GM20000 (cell line): Measurements from ENCODE around the gene CTSC.
A peak's percentile ranks its signal among the peaks of the same experiment; 100 is the strongest.

Experiments used
- DNase-seq: peaks from one replicate; pipeline ENCODE4 v3.0.0; 2012; ENCODE audit warnings: low spot score
- TF ChIP-seq, protein P1 (sequence below): IDR thresholded peaks from 2 replicates; pipeline ENCODE4 v1.5.1; 2012; ENCODE audit warnings: mild to moderate bottlenecking, control low read depth; ENCODE audit errors: extremely low read depth, missing control alignments

Gene CTSC

DNA sequence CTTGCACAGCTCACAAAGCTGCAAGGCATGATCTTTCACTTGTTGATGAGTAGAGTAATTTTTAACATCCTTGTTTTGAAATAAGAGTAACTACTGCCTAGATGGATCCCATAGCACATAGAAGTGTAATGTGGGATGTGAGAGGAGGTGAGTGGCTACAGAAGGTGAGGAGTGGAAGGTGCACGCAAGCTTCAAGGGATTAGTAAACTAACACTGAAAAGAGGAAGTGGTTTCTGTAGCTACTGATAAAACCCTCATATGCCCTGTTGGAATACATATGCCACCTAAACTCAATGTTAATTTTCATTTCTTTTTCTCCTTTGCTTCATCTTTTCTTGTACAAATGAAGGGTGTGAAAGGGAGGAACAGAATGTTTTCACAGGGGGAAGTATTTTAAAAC is 22.0 kb upstream of the CTSC start:
- DNase-seq = no peak
- TF ChIP-seq, protein P1, sequence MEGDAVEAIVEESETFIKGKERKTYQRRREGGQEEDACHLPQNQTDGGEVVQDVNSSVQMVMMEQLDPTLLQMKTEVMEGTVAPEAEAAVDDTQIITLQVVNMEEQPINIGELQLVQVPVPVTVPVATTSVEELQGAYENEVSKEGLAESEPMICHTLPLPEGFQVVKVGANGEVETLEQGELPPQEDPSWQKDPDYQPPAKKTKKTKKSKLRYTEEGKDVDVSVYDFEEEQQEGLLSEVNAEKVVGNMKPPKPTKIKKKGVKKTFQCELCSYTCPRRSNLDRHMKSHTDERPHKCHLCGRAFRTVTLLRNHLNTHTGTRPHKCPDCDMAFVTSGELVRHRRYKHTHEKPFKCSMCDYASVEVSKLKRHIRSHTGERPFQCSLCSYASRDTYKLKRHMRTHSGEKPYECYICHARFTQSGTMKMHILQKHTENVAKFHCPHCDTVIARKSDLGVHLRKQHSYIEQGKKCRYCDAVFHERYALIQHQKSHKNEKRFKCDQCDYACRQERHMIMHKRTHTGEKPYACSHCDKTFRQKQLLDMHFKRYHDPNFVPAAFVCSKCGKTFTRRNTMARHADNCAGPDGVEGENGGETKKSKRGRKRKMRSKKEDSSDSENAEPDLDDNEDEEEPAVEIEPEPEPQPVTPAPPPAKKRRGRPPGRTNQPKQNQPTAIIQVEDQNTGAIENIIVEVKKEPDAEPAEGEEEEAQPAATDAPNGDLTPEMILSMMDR = no peak

DNA sequence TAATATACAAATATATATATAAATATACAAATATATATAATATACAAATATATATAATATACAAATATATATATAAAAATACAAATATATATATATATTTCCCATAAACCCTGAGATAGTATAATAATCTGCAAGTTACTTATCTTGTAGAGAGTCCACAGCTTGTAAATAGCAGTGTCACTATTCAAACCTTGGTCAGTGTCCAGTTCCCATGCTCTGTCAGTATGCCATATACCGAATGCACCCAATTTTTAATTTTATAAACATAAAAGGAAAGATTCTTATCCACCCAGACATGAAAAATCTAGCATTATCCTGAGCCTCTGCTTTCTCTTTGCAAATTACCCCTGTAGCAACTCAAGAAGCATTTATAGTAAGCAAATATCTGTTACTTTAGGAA is 21.6 kb upstream of the CTSC start:
- DNase-seq = no peak
- TF ChIP-seq, protein P1 = no peak

DNA sequence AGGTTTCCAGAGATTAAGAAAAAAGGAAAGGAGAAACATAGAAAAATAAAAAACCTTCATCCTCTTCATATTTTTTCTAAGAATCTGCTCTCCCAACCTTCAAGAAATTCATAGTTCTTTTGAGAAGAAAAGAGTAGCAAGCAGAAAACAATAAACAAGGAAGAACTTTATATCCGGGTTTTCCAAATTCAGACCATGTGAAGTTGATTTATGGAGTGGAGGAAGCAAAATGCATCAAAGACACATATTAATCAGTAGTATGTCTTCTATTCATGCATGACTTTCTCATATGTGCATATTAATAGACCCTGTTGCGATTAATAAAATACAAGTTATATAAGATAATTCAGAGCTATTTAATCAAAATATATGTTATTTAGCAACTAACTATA is 20.5 kb upstream of the CTSC start:
- TF ChIP-seq, protein P1 = no peak
- DNase-seq = no peak

GRCh38 chr11:88357323-88358039 is 19.9 kb upstream of the CTSC start:
- peak; percentile 25 for DNase-seq
- TF ChIP-seq, protein P1 = no peak

DNA sequence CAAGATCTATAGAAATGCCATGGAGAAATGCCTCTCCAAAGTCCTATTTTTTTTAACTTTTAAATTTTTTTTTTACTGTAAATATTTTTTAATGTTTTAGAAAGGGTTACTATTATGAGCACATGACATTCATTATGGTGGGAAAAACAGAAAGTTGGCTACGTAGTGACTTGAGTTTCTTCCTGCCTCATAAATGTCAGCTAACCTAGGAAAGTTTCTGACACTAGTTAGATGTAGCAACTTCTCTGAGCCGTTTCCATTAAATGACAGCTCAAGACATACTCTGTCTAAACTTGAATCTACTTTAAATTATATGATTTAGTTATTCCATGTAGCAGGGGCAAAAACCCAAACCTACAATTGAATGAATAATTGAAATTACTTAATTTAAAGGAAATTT is 18.4 kb upstream of the CTSC start:
- TF ChIP-seq, protein P1 = no peak

GRCh38 chr11:88354912-88355311 is 17.4 kb upstream of the CTSC start:
- TF ChIP-seq, protein P1 = no peak
- DNase-seq = no peak

More for the DNA sequence above, 18.4 kb upstream of the CTSC start:
- no peak for DNase-seq

- TF ChIP-seq, protein P1 = no peak
- DNase-seq = no peak
These were observed 16.4 kb upstream of the CTSC start for GRCh38 chr11:88353835-88354496.
